Stimulated activated CD4-positive, alpha-beta T cell treated with anti-CD3 and anti-CD28 coated beads, TNF-alpha, amount 100 ng/mL, for 1 hour (primary cell): ENCODE data around the gene ZNF773.

Experiments used
- DNase-seq, 3 donors: peaks; one replicate each; pipeline ENCODE4 v3.0.0-alpha.2; 2020; ENCODE audit warnings: low read depth in 3 of 3, low spot score in 1 of 3

ZNF773 gene

GRCh38 chr19:57557659-57558058 is 57.9 kb downstream of the ZNF773 start:
- DNase-seq: no peak
